ENCODE data around the gene SLC27A3.
A peak's percentile ranks its signal among the peaks of the same experiment; 100 is the strongest.

SLC27A3 gene

GRCh38 chr1:153805886-153806719 is 30.9 kb downstream of the SLC27A3 start:
- Histone ChIP-seq H3K4me2 (ENCODE audit: low read depth, low read length, poor library complexity, severe bottlenecking) (peak overlapping the region; percentile 57), H3K9ac (ENCODE audit: low read length) (peak overlapping the region; percentile 41), H3F3A (ENCODE audit: insufficient read depth) (peaks cover 19% of the 10 kb centered on the region), H3K27ac (ENCODE audit: low read depth, low read length) (peak overlapping the region; percentile 94), H3K9me2 (replicated peaks; ENCODE audit: insufficient read depth, low read length) (no peaks in the 10 kb centered on the region), H2AFZ (ENCODE audit: low read depth, low read length, severe bottlenecking) (no peak overlapping the region), H3K79me2 (ENCODE audit: insufficient read depth, low read length) (no peaks in the 10 kb centered on the region), H3K27me3 (ENCODE audit: low read length) (no peaks in the 10 kb centered on the region), H3K9me3 (ENCODE audit: insufficient read depth, low read length) (no peaks in the 10 kb centered on the region), H3K4me3 (ENCODE audit: insufficient read depth, low read length, poor library complexity, severe bottlenecking) (no peak overlapping the region), H3K36me3 (ENCODE audit: low read length) (peaks cover under 1% of the 10 kb centered on the region; the same call in 1 of the 2 replicates), H4K20me1 (ENCODE audit: low read depth, low read length) (no peaks in the 10 kb centered on the region)
- no peak for TF ChIP-seq EZH2phosphoT487 (conservative IDR thresholded peaks at IDR 0.05; ENCODE audit: low read length)
- no peak for TF ChIP-seq CTCF (IDR thresholded peaks at IDR 0.05; ENCODE audit: insufficient read depth, low read length, poor library complexity, severe bottlenecking)

- Histone ChIP-seq H3K4me3 (ENCODE audit: insufficient read depth, low read length, poor library complexity, severe bottlenecking) (no peak overlapping the region), H3K27me3 (ENCODE audit: low read length) (no peaks in the 10 kb centered on the region), H3K9ac (ENCODE audit: low read length) (no peak overlapping the region), H3K4me2 (ENCODE audit: low read depth, low read length, poor library complexity, severe bottlenecking) (no peak overlapping the region), H3K27ac (ENCODE audit: low read depth, low read length) (no peak overlapping the region), H3K79me2 (ENCODE audit: insufficient read depth, low read length) (peaks cover 10% of the 10 kb centered on the region; the same call in 1 of the 2 replicates), H3K9me2 (replicated peaks; ENCODE audit: insufficient read depth, low read length) (no peaks in the 10 kb centered on the region), H2AFZ (ENCODE audit: low read depth, low read length, severe bottlenecking) (no peak overlapping the region), H3K9me3 (ENCODE audit: insufficient read depth, low read length) (no peaks in the 10 kb centered on the region), H3F3A (ENCODE audit: insufficient read depth) (peaks cover 7% of the 10 kb centered on the region), H4K20me1 (ENCODE audit: low read depth, low read length) (no peaks in the 10 kb centered on the region), H3K36me3 (ENCODE audit: low read length) (peaks cover 37% of the 10 kb centered on the region)
- TF ChIP-seq CTCF (IDR thresholded peaks at IDR 0.05; ENCODE audit: insufficient read depth, low read length, poor library complexity, severe bottlenecking): no peak
- TF ChIP-seq EZH2phosphoT487 (conservative IDR thresholded peaks at IDR 0.05; ENCODE audit: low read length): no peak
Observed at GRCh38 chr1:153816283-153816889, 41.2 kb downstream of the SLC27A3 start.

- Histone ChIP-seq H3K4me3 (ENCODE audit: insufficient read depth, low read length, poor library complexity, severe bottlenecking) (no peak overlapping the region), H3K36me3 (ENCODE audit: low read length) (peaks cover 26% of the 10 kb centered on the region), H3K9me3 (ENCODE audit: insufficient read depth, low read length) (no peaks in the 10 kb centered on the region), H3K4me2 (ENCODE audit: low read depth, low read length, poor library complexity, severe bottlenecking) (no peak overlapping the region), H4K20me1 (ENCODE audit: low read depth, low read length) (no peaks in the 10 kb centered on the region), H3K27ac (ENCODE audit: low read depth, low read length) (peak overlapping the region; percentile 72; the same call in 1 of the 2 replicates), H3K27me3 (ENCODE audit: low read length) (no peaks in the 10 kb centered on the region), H3K79me2 (ENCODE audit: insufficient read depth, low read length) (peaks cover 13% of the 10 kb centered on the region; the same call in 1 of the 2 replicates), H2AFZ (ENCODE audit: low read depth, low read length, severe bottlenecking) (no peak overlapping the region), H3K9me2 (replicated peaks; ENCODE audit: insufficient read depth, low read length) (no peaks in the 10 kb centered on the region), H3F3A (ENCODE audit: insufficient read depth) (peaks cover 18% of the 10 kb centered on the region), H3K9ac (ENCODE audit: low read length) (no peak overlapping the region)
- TF ChIP-seq EZH2phosphoT487 (conservative IDR thresholded peaks at IDR 0.05; ENCODE audit: low read length) (no peak), CTCF (IDR thresholded peaks at IDR 0.05; ENCODE audit: insufficient read depth, low read length, poor library complexity, severe bottlenecking) (no peak)
Observed at GRCh38 chr1:153818876-153819275, 43.7 kb downstream of the SLC27A3 start.

All from SU-DHL-6 (cell line).